GM21367 (cell line): ENCODE measurements around the gene CIRBP.

ENCODE experiments used
- ATAC-seq: cut with Tn5 transposase; IDR thresholded peaks from one replicate; pipeline ENCODE4 v1.9.1; 2021; ENCODE audit not compliant: unreplicated experiment

Gene CIRBP

DNA sequence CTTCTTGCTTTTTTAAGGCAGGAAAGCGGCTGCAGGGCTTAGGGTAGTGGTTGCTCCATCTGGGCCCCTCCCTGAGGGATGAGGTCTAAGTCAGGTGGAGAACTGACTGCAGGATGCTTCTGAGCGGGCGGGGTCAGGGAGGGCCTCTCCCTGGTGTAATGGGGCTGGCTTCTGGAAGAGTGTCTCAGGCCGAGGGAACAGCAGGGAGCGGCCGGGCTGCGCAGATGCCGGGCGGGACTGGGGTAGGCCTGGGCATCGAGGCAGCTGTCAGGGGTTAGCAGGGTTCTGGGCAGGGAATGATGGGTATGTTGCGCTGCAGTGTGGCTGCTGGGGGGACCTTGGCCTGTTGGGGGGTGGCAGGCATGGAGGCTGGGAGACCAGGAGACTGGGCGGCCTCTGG lies 8.9 kb downstream of the CIRBP start:
- ATAC-seq: no peak

DNA sequence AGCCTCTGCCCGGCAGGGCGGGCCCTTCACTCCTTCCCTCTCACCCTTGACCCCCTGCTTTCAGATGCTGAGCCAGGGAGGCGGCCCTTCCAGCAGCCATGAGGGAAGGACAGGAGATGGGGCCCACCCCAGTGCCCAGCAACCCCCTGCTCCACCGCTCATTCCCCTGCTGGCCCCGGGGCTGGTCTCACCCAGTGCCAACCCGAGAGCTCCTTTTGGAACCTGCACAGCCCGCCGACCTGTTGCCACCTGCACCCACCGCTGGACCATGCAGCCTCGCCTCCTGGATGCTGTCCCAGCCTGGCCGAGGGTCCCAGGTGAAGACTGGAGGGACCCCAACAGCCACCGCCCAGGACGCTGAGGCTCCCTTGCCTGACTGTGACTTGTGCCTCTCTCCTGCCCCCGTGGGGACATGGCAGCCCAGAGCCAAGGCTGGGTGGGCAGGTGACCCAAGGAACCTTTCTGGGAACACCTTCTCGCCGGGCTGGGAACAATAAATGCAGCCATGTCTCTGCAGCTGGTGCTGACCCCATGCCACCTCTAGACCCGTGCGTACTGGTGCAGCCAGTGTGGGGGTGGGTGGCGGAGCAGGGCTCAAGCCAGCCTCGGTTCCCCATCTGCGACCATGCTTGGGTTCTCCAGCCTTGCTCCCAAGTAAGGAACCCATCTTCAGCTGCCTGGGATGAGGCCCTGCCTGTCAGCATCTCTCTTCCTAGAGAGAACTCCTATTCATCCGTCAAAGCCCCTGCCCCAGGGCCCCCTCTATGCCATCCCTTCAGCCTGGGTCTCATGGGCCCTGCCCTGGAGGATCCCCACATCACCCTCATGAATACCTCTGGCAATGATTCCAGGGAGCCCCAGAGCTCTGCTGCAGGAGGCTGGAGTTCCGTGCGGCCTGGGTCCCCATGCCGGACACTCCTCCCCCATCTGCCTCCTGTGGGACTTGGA lies 9.9 kb downstream of the CIRBP start:
- ATAC-seq: no peak

DNA sequence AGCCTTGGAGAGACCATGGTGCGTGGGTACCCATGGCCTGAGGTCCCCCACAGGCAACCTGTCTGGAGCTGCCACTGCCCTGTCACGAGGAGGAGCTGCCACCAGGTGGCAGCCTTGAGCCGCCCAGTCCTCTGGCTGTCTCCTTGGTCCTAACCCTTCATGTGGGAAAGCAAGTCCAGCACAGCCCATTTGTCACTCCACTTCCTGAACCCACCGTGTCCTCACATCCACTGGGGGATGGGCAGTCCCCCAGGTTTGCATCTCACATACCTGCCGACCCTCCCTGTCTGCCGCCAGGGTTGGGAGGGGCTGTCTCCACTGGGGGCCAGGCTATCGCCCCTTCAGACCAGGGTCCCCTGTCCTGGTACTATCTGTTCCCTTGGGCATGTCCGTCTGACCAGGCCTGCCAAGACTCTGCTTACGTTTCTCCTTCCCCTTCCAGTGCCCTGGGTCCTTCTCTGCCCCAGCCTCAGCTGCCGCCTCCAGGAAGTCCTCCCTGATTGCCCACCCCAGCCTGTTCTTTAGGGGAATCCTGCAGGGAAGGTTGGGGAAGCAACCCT lies 10.7 kb downstream of the CIRBP start:
- no peak for ATAC-seq

DNA sequence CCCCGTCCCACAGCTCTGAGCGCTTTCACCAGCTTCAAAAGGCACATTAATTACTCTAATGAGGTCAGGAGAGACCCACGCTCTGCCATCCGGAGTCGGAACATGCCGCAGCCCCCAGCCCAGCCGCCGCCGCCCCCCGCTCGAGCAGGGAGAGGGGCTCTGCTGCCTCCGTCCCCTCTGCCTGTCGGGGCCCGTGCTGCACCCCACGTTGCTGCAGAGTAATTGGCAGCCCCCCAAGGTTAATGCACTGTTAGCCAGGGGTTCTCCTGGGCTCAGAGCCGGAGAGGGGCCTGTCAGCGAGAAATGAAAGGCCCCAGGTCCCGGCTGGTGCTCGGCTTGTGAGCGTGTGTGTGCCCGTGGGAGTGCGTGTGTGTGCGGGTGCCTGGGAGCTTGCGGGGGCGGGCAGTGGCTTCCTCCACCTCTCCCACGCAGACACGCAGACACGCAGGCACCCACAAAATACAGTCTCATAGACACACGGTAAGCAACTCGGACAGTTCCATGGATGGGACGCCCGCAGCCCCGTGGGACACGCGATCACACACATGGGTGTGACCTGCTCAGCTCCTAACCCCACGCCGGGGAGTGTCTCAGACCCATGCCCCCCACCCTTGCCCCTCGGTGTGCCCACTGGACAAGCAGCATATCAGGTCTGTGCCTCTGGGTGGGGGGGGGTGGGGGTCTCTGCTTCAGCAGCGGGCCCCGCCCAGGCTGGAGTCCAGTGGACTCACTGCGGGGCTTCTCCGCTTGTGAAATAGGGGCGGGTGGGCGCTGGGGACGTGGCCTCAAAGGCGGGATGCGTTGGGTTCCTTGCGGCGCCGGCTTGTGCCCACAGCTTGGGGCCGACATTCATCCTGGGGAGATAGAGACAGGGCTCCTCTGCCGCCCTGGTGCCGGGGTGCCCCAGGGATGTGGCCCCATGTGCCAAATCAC lies 11.8 kb downstream of the CIRBP start:
- no peak for ATAC-seq

- no peak for ATAC-seq
Observed at GRCh38 chr19:1281569-1282287, 12.6 kb downstream of the CIRBP start.

DNA sequence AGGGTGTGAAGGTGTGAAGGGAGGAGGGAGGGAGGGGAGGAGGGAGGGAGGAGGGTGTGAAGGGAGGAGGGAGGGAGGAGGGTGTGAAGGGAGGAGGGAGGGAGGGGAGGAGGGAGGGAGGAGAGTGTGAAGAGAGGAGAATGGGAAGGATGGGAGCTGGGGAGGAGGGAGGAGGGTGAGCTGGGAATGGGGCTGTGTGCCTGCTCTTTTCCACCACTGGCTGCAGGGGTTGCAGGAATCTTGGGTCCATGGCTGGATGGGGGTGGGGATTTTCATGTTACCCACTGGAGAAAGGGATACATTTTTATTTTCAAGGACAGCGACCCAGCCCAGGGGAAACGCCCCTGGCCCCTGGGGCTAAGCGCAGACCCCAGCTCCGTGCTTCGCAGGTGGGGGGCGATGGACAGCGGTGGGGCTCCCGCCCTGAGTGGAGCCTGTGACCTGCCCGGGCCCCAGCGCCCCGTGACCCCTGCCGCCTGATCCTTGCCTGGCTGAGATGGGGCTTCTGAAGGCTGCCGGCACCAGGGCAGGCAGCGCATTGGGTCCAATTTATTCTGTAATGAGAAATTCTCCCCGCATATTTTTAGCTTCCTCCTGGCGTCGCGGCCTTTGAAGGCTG lies 13.6 kb downstream of the CIRBP start:
- no peak for ATAC-seq

GRCh38 chr19:1283207-1283916 lies 14.2 kb downstream of the CIRBP start:
- no peak for ATAC-seq

GRCh38 chr19:1283917-1284292 lies 14.8 kb downstream of the CIRBP start:
- ATAC-seq: no peak

GRCh38 chr19:1284293-1284978 lies 15.3 kb downstream of the CIRBP start:
- ATAC-seq: no peak

- ATAC-seq: no peak
Observed at GRCh38 chr19:1284979-1285736, 16.0 kb downstream of the CIRBP start.

- ATAC-seq: no peak
Observed at GRCh38 chr19:1285737-1286360, 16.7 kb downstream of the CIRBP start, which contains the start of gene EFNA2. TSS of gene EFNA2 (plus strand) at chr19:1285873. CDS start at chr19:1286169, 296 bp downstream.

- ATAC-seq: no peak
Observed at GRCh38 chr19:1286487-1287353, 17.6 kb downstream of the CIRBP start.

DNA sequence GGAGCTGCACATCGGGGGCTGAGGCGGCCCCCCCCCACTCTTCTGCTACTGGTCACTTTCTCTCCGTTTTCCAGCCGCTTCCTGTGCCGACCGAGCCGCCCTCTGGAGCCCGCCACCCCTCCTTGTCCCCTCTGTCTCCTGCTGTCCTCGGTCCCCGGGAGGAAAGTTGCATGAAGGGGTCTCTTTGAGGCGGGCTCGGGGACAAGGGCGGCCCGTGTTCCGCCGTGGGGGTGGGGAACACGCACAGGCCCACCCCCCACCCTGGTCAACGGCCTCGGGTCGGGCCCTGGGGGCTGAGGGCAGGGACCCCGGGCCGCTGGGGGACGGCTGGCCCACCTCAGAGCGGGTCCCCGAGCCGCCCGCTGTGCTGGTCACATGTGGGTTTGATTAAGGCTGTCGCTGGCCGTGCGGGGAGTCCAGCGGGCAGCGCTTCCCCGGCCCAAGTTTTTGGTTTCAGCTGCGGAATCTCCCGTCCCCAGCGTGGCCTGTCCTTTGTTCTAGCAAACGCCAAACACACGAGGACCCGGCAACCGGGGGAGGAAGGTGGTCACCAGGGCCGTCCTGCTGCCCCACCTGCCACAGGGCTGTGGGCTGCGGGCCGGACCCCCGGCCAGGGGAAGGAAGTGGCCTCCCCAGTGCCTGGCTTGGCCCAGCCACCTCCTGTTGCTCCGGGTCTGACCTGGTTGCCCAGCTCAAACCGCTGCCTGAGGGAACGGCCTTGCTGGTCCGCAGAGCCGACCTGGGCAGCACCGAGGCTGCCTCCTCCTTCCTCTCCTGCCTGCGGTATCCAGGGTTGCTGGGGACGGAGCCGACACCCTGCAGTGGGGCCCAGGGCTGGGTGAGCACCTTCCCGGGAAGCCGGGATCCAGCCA lies 18.5 kb downstream of the CIRBP start:
- no peak for ATAC-seq

DNA sequence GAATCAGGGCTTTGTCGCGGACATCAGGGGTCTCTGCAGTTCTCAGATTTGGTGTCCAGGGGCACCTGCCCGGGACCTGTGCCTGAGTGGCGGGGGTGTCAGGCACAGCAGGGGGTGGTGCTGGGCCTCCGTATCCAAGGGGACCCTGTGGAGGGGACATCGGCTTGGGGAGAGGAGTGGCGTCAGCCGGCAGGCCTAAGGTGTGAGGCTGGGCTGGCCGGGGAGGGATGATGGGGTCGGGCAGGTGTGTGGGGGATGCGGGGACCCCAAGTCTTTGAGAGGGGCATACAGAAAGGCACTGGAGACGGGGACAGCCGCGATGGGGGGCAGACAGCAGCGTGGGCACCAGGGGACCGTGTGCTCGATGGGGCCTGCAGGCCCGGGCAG lies 19.1 kb downstream of the CIRBP start:
- no peak for ATAC-seq

GRCh38 chr19:1288833-1289685 lies 19.9 kb downstream of the CIRBP start:
- no peak for ATAC-seq
